Activated CD4-positive, alpha-beta memory T cell treated with anti-CD3 and anti-CD28 coated beads for 36 hours (primary cell): Measurements from ENCODE around the gene MTHFD2L. TPM values are rescaled to one million over a fixed set of nuclear protein-coding genes. Genes with fewer than 3 reads are reported as not detected.
A peak's percentile ranks its signal among the peaks of the same experiment; 100 is the strongest.

Experiments used
- CTCF ChIA-PET: fragments of 350-600 bp; sonication (Branson Sonifier 250); formaldehyde crosslinking; loops from one replicate; lab custom pipeline; 2021; ENCODE audit warnings: antibody characterized with exemption, inconsistent platforms; lab: Charles Lee
- POLR2A ChIA-PET: fragments of 350-600 bp; sonication (Branson Sonifier 250); formaldehyde crosslinking; loops from one replicate; lab custom pipeline; 2021; ENCODE audit warnings: antibody characterized with exemption; lab: Charles Lee
- DNase-seq: peaks from one replicate; pipeline ENCODE4 v3.0.0-alpha.2; 2020
- H3K27ac Mint-ChIP-seq: one replicate; pipeline ENCODE4 v1.8.0; 2021; ENCODE audit warnings: mixed read lengths
- H3K27me3 Mint-ChIP-seq: one replicate; pipeline ENCODE4 v1.8.0; 2021; ENCODE audit warnings: mixed read lengths
- H3K36me3 Mint-ChIP-seq: one replicate; pipeline ENCODE4 v1.8.0; 2021; ENCODE audit warnings: mixed read lengths
- H3K4me1 Mint-ChIP-seq: one replicate; pipeline ENCODE4 v1.8.0; 2021; ENCODE audit warnings: low read depth, mixed read lengths
- H3K4me3 Mint-ChIP-seq: one replicate; pipeline ENCODE4 v1.8.0; 2021; ENCODE audit warnings: mild to moderate bottlenecking, mixed read lengths
- H3K9me3 Mint-ChIP-seq: one replicate; pipeline ENCODE4 v1.8.0; 2021; ENCODE audit warnings: mixed read lengths
- intact Hi-C: fragments of 100-400 bp; cut with micrococcal nuclease; formaldehyde crosslinking; loops from one replicate; pipeline ENCODE4 v1.15.1; 2023
- total RNA-seq, 2 experiments: library from RNA; stranded (reverse); gene quantifications; one replicate each; pipeline ENCODE4 v1.2.3, GENCODE V29; 2021

MTHFD2L gene
- total RNA-seq, 2 experiments from 2014 or later: 5.4 to 6.5 TPM

DNA sequence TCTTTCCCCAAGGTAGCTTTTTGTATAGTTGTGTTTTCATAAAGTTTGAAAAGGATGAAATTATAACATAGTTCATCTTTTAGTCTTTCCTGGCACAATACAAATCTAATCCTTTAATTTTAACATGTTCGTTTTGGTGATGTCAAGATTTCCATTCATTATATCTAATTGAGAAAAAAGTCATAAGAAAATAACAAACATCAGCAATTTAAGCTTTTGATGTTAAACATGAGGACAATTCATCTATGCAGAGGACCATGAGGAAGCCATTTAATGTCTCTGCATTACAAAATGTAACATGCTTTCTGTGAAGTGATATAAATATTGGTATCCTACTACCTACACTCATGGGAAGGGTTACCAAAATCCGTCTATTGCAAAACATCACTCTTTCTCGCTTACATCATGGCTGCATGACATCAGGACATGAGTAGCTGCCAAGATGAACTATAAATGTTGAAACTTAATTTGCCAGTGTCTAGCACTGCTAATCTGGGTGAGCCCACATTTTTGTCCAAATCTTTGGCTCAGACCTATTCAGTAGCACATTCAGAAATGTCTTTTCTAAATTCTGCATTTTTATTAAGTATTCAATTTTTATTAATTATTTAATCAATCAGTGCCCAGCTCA is 159.8 kb downstream of the MTHFD2L start:
- Mint-ChIP-seq H3K36me3 (no peaks in the 10 kb centered on the region), H3K4me3 (no peak overlapping the region), H3K4me1 (no peaks in the 10 kb centered on the region), H3K9me3 (no peaks in the 10 kb centered on the region), H3K27ac (no peak overlapping the region), H3K27me3 (peaks cover 6% of the 10 kb centered on the region)
- CTCF ChIA-PET: no interaction called here
- POLR2A ChIA-PET: no interaction called here
- intact Hi-C loops: no loop called here
- DNase-seq: no peak

DNA sequence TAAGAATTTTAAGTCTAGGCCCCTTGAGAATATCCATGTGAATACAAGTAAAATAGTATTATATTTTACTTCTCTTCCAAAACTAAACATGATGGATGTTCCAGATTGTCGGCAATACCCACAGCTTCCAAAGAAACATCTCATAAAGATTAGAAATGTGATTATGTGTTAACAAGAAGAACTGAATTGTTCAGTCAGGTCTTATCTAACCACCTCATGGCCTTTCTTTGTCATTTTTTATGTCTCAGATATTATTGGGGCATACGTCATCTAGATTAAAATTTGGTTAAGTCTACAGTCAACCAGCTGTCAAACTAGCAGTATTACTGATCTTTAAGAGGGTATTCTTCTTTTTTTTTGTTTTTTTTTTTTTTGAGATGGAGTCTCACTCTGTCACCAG is 160.4 kb downstream of the MTHFD2L start:
- H3K27ac Mint-ChIP-seq: no peak overlapping the region
- no peak overlapping the region for H3K4me3 Mint-ChIP-seq
- CTCF ChIA-PET: interaction anchor here (0.8 kb wide), 1 partner anchor 306 kb away, joined by 3 read pairs; no protein-coding TSS in a partner anchor
- H3K27me3 Mint-ChIP-seq: peaks cover 6% of the 10 kb centered on the region
- H3K9me3 Mint-ChIP-seq: no peaks in the 10 kb centered on the region
- no peaks in the 10 kb centered on the region for H3K36me3 Mint-ChIP-seq
- POLR2A ChIA-PET: no interaction called here
- intact Hi-C loops: no loop called here
- no peaks in the 10 kb centered on the region for H3K4me1 Mint-ChIP-seq
- no peak for DNase-seq

GRCh38 chr4:74319470-74319869 is 161.6 kb downstream of the MTHFD2L start:
- Mint-ChIP-seq H3K9me3 (no peaks in the 10 kb centered on the region), H3K27me3 (peaks cover 11% of the 10 kb centered on the region), H3K27ac (no peak overlapping the region), H3K36me3 (no peaks in the 10 kb centered on the region), H3K4me3 (no peak overlapping the region), H3K4me1 (no peaks in the 10 kb centered on the region)
- POLR2A ChIA-PET: no interaction called here
- no peak for DNase-seq
- CTCF ChIA-PET: interaction anchor here (0.6 to 2.2 kb wide), 6 partner anchors 39 to 305 kb away, joined by 3 to 8 read pairs (median 4); no protein-coding TSS in a partner anchor
- intact Hi-C loops: no loop called here

DNA sequence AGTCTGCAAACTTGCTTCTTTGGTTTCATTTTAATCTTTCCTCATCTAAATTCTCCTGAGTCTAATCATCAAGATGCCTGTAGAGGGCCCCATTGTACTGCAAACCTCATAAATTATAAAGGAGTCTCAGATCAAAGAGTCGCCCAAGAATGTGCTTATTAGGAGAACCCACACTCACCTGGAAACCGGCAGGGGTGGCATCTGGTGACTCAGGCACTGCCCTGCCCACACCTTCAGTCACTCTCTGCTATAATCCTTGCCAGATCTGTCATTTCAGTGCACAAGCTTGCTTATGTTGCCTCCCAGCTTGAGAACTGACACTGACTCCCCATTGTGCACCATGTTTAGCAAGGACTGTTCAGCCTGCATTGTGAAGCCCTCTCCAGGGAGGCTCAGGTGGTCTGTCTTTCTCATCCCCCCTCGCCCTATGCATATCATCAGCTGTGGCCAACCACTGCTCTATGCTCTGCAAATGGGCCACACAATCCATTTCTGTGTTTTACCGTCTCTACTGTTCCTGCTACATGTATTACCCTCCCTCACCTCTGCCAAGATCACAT is 162.7 kb downstream of the MTHFD2L start:
- no peak overlapping the region for H3K4me3 Mint-ChIP-seq
- DNase-seq: peak; percentile 48
- ChIA-PET CTCF (interaction anchor here (1.0 to 2.7 kb wide), 12 partner anchors 52 to 554 kb away, joined by 3 to 14 read pairs (median 5); no protein-coding TSS in a partner anchor), POLR2A (no interaction called here)
- no peaks in the 10 kb centered on the region for H3K9me3 Mint-ChIP-seq
- no peak overlapping the region for H3K27ac Mint-ChIP-seq
- H3K36me3 Mint-ChIP-seq: no peaks in the 10 kb centered on the region
- intact Hi-C loops: loop anchor here (1.0 to 2.0 kb wide), 4 partner anchors 212 to 355 kb away; no protein-coding TSS in a partner anchor
- H3K27me3 Mint-ChIP-seq: peaks cover 14% of the 10 kb centered on the region
- no peaks in the 10 kb centered on the region for H3K4me1 Mint-ChIP-seq

DNA sequence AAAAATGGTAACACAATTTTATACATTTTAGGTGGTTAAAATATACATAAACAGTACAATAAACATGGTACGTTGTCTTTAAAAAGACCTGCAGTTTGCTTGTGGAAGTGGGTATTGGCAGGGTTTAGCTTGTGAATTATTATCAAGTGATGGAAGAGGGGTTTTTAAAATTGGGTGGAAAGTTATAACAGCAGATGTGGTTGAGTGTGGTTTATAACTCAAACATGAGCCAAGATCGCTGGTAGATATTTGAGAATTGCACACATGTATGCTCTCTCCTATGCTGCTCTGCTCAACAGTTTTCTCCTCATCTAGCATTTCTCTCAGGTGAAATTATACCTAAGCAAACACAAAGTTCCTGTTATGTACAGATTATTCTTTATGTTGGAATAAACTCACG is 164.4 kb downstream of the MTHFD2L start:
- Mint-ChIP-seq H3K9me3 (no peaks in the 10 kb centered on the region), H3K36me3 (no peaks in the 10 kb centered on the region), H3K4me1 (no peaks in the 10 kb centered on the region), H3K27ac (no peak overlapping the region), H3K4me3 (no peak overlapping the region), H3K27me3 (peaks cover 16% of the 10 kb centered on the region)
- intact Hi-C loops: no loop called here
- CTCF ChIA-PET: interaction anchor here (2.0 to 2.7 kb wide), 3 partner anchors 94 to 354 kb away, joined by 5 to 14 read pairs (median 9); no protein-coding TSS in a partner anchor
- no peak for DNase-seq
- POLR2A ChIA-PET: no interaction called here

DNA sequence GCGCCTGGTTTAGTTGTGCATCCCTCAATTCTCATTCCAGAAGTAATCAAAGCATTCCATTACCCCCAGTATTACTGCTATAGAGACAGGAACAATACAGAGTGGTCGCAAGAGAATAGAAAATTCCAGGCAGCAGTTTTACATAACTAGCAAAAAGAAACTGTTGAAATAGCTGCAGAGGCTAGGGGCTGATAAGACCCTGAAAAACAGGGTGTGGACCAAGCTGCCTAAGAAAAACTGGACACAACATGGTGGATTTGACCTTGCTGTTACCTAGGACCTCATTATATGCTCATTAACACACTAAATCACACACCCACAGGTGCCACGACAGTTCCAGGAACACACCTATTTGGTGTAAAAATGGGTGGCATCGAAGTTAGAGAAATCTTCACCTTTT is 165.7 kb downstream of the MTHFD2L start:
- Mint-ChIP-seq H3K9me3 (no peaks in the 10 kb centered on the region), H3K27ac (no peak overlapping the region), H3K36me3 (no peaks in the 10 kb centered on the region), H3K27me3 (peaks cover 17% of the 10 kb centered on the region), H3K4me3 (no peak overlapping the region), H3K4me1 (no peaks in the 10 kb centered on the region)
- ChIA-PET CTCF (interaction anchor here (2.0 kb wide), 1 partner anchor 95 kb away, joined by 5 read pairs; no protein-coding TSS in a partner anchor), POLR2A (no interaction called here)
- intact Hi-C loops: no loop called here
- no peak for DNase-seq

DNA sequence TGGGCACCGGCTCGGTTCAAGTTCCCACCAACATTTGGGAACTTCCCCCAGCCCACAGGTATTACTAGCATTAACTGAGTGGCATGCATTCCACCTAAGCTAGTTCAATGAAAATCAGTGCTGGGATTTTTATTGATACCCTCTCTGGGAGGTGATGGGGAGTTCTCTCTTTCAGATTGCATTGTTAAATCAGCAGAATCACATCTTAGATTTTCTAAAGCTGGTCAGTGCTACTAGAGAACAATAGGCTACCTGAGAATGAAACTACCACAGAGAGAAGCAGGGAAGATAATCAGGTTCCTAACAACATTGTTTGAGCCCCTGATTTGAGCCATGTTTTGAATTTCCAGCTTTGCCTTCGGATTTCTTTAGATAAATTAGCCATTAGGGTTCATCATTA is 166.3 kb downstream of the MTHFD2L start:
- no peaks in the 10 kb centered on the region for H3K4me1 Mint-ChIP-seq
- intact Hi-C loops: no loop called here
- ChIA-PET CTCF (no interaction called here), POLR2A (no interaction called here)
- no peaks in the 10 kb centered on the region for H3K9me3 Mint-ChIP-seq
- H3K4me3 Mint-ChIP-seq: no peak overlapping the region
- H3K36me3 Mint-ChIP-seq: no peaks in the 10 kb centered on the region
- H3K27ac Mint-ChIP-seq: no peak overlapping the region
- DNase-seq: no peak
- H3K27me3 Mint-ChIP-seq: peaks cover 20% of the 10 kb centered on the region

- POLR2A ChIA-PET: no interaction called here
- Mint-ChIP-seq H3K27ac (no peak overlapping the region), H3K27me3 (peaks cover 17% of the 10 kb centered on the region), H3K36me3 (no peaks in the 10 kb centered on the region), H3K4me1 (no peaks in the 10 kb centered on the region), H3K9me3 (no peaks in the 10 kb centered on the region), H3K4me3 (no peak overlapping the region)
- DNase-seq: no peak
- CTCF ChIA-PET: no interaction called here
- intact Hi-C loops: no loop called here
These were observed 168.0 kb downstream of the MTHFD2L start for GRCh38 chr4:74325886-74326285.

- Mint-ChIP-seq H3K36me3 (no peaks in the 10 kb centered on the region), H3K9me3 (no peaks in the 10 kb centered on the region), H3K4me1 (no peaks in the 10 kb centered on the region), H3K4me3 (no peak overlapping the region), H3K27me3 (peaks cover 16% of the 10 kb centered on the region), H3K27ac (no peak overlapping the region)
- POLR2A ChIA-PET: no interaction called here
- no peak for DNase-seq
- CTCF ChIA-PET: no interaction called here
- intact Hi-C loops: no loop called here
These were observed 169.8 kb downstream of the MTHFD2L start for GRCh38 chr4:74327762-74328161.

DNA sequence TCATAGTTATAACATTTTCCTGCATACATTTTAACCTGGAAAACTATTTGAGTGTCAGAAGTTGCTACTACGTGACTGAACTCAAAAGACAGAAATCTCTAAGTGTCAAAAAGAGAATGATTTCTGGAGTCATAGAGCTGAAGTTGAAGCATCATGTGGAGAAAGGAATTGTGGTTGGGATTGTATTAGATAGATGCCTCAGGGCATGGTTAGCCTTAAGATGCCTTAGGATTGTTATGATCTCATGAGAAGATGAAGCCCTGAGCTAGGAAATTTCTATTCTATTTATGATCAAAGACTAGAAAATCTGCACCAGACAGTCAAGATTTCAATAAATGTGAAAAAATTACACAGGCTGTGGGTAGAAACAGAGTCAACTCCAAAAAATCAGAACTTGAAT is 170.6 kb downstream of the MTHFD2L start:
- DNase-seq: no peak
- Mint-ChIP-seq H3K36me3 (no peaks in the 10 kb centered on the region), H3K9me3 (no peaks in the 10 kb centered on the region), H3K4me3 (no peak overlapping the region), H3K27ac (no peak overlapping the region), H3K27me3 (peaks cover 14% of the 10 kb centered on the region), H3K4me1 (no peaks in the 10 kb centered on the region)
- POLR2A ChIA-PET: no interaction called here
- CTCF ChIA-PET: no interaction called here
- intact Hi-C loops: no loop called here

GRCh38 chr4:74329307-74329706 is 171.4 kb downstream of the MTHFD2L start:
- H3K27me3 Mint-ChIP-seq: peaks cover 11% of the 10 kb centered on the region
- POLR2A ChIA-PET: no interaction called here
- intact Hi-C loops: no loop called here

GRCh38 chr4:74330295-74330750 is 172.4 kb downstream of the MTHFD2L start:
- CTCF ChIA-PET: no interaction called here
- H3K9me3 Mint-ChIP-seq: no peaks in the 10 kb centered on the region
- H3K36me3 Mint-ChIP-seq: no peaks in the 10 kb centered on the region
- H3K4me1 Mint-ChIP-seq: no peaks in the 10 kb centered on the region
- no peak for DNase-seq
- H3K27ac Mint-ChIP-seq: no peak overlapping the region
- peaks cover 11% of the 10 kb centered on the region for H3K27me3 Mint-ChIP-seq
- no peak overlapping the region for H3K4me3 Mint-ChIP-seq
- POLR2A ChIA-PET: no interaction called here
- intact Hi-C loops: no loop called here

More at GRCh38 chr4:74329307-74329706, 171.4 kb downstream of the MTHFD2L start:
- no peak overlapping the region for H3K4me3 Mint-ChIP-seq
- H3K9me3 Mint-ChIP-seq: no peaks in the 10 kb centered on the region
- CTCF ChIA-PET: no interaction called here
- no peaks in the 10 kb centered on the region for H3K36me3 Mint-ChIP-seq
- no peaks in the 10 kb centered on the region for H3K4me1 Mint-ChIP-seq
- no peak overlapping the region for H3K27ac Mint-ChIP-seq
- DNase-seq: no peak
